Kidney (tissue), 14 donors: ENCODE results near the gene SFXN5. TPM values are rescaled to one million over a fixed set of nuclear protein-coding genes. Genes with fewer than 3 reads are reported as not detected.

Source experiments
- DNase-seq, 5 donors: peaks; one replicate each; pipeline ENCODE4 v3.0.0-alpha.2; 2013 to 2020
- FAIRE-seq: peaks from 2 replicates; lab custom pipeline; 2012; peaks lifted over from hg19 to GRCh38; lab: Jason Lieb, UNC
- H3K27ac ChIP-seq, 2 donors: one replicate each; pipeline ENCODE4 v1.7.0; 2013; ENCODE audit warnings: low read depth in 2 of 2, low read length in 2 of 2, inconsistent platforms in 1 of 2
- H3K27me3 ChIP-seq: one replicate; pipeline ENCODE4 v1.7.1; 2013; ENCODE audit warnings: low read length, inconsistent platforms; ENCODE audit not compliant: control insufficient read depth, insufficient read depth
- H3K36me3 ChIP-seq, 3 donors: one replicate each; pipeline versions ENCODE4 v1.7.0 to v1.7.1; 2013; ENCODE audit warnings: low read length in 3 of 3, control low read depth in 1 of 3, inconsistent platforms in 1 of 3; ENCODE audit not compliant: insufficient read depth in 3 of 3, control insufficient read depth in 2 of 3
- H3K4me1 ChIP-seq, 3 donors: one replicate each; pipeline versions ENCODE4 v1.7.0 to v1.7.1; 2013; ENCODE audit warnings: low read length in 3 of 3, inconsistent platforms in 1 of 3, low read depth in 1 of 3; ENCODE audit not compliant: control insufficient read depth in 2 of 3, insufficient read depth in 2 of 3
- H3K4me3 ChIP-seq, 3 donors: one replicate each; pipeline versions ENCODE4 v1.7.0 to v1.8.1; 2013; ENCODE audit warnings: low read length in 3 of 3, control low read depth in 1 of 3, inconsistent platforms in 1 of 3
- H3K9ac ChIP-seq, 3 donors: one replicate each; pipeline versions ENCODE4 v1.7.0 to v1.7.1; 2013; ENCODE audit warnings: low read length in 3 of 3, control low read depth in 1 of 3, inconsistent platforms in 1 of 3
- H3K9me3 ChIP-seq, 3 donors: one replicate each; pipeline versions ENCODE4 v1.7.0 to v1.7.1; 2013; ENCODE audit warnings: low read length in 3 of 3, control low read depth in 1 of 3, inconsistent platforms in 1 of 3; ENCODE audit not compliant: control insufficient read depth in 2 of 3, insufficient read depth in 1 of 3
- intact Hi-C: fragments of 100-400 bp; cut with DNase I; formaldehyde crosslinking; loops from one replicate; pipeline ENCODE4 v1.11.1; 2022
- polyA plus RNA-seq: library from polyadenylated mRNA; stranded (reverse); fragments of 350-450 nt; fragmentation: Illumina TruSeq; extraction: RNeasy Lipid Tissue Mini Kit (QIAGEN cat#74804); gene quantifications from one replicate; pipeline ENCODE4 v1.2.3, GENCODE V29; 2014; ENCODE audit warnings: low read depth, low replicate concordance; ENCODE audit not compliant: insufficient read depth
- total RNA-seq: library from RNA; stranded (reverse); fragmentation: NEBNext Ultra II Directional; extraction: Animal tissue kit (Norgen Biotek cat#: 25700); gene quantifications from one replicate; pipeline ENCODE4 v1.2.1, GENCODE V29; 2021
- TF ChIP-seq, protein P1 (sequence below): IDR thresholded peaks from 3 replicates; pipeline ENCODE4 v1.5.1; 2012; ENCODE audit warnings: mild to moderate bottlenecking, moderate library complexity, borderline replicate concordance; ENCODE audit not compliant: insufficient read depth; ENCODE audit errors: extremely low read depth
- donor health status: control.
- donor health status: control.
- donor health status: control.
- donor health status: control.
- donor health status: control.
- donor health status: DM: yes; HTN: yes; CAD: no.
- donor health status: Normal renal cell carcinoma (clear cell type).

Gene SFXN5
- total and polyA plus RNA-seq, 2 donors from 2014 or later, result 21.4 to 35.9 TPM

DNA sequence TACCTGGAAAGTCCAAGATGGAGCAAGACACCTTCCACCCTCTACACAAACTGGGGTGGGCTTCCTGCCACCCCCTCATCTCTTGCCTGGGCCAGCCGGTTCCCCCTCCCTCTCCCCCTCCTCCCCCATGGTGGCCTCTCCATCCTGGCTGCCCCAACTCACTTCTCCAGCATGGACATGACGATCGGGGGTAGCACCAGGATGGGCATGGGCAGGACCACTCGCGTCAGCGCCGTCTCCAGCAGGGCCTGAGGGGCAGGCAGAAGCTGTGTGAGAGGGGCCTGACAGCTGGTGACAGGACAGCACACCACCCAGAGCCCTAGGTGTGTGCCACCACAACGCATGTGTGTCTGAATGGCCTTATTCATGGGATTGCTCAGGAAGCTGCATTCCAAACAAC, 103.2 kb downstream of the SFXN5 start:
- no peaks in the 10 kb centered on the region for H3K27me3 ChIP-seq
- H3K36me3 ChIP-seq, result peaks cover 0 to 4% (median 0%) of the 10 kb centered on the region in 3 donors
- intact Hi-C loops, result no loop called here
- H3K27ac ChIP-seq, result no peak overlapping the region
- no peak for FAIRE-seq
- TF ChIP-seq, protein P1, sequence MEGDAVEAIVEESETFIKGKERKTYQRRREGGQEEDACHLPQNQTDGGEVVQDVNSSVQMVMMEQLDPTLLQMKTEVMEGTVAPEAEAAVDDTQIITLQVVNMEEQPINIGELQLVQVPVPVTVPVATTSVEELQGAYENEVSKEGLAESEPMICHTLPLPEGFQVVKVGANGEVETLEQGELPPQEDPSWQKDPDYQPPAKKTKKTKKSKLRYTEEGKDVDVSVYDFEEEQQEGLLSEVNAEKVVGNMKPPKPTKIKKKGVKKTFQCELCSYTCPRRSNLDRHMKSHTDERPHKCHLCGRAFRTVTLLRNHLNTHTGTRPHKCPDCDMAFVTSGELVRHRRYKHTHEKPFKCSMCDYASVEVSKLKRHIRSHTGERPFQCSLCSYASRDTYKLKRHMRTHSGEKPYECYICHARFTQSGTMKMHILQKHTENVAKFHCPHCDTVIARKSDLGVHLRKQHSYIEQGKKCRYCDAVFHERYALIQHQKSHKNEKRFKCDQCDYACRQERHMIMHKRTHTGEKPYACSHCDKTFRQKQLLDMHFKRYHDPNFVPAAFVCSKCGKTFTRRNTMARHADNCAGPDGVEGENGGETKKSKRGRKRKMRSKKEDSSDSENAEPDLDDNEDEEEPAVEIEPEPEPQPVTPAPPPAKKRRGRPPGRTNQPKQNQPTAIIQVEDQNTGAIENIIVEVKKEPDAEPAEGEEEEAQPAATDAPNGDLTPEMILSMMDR, result no peak
- no peak overlapping the region for H3K9ac ChIP-seq
- H3K4me1 ChIP-seq, result peaks cover 0 to 13% (median 6%) of the 10 kb centered on the region in 3 donors
- peak in 1 of 5 donors; percentile 68 for DNase-seq
- H3K4me3 ChIP-seq, result no peak overlapping the region
- no peaks in the 10 kb centered on the region for H3K9me3 ChIP-seq

DNA sequence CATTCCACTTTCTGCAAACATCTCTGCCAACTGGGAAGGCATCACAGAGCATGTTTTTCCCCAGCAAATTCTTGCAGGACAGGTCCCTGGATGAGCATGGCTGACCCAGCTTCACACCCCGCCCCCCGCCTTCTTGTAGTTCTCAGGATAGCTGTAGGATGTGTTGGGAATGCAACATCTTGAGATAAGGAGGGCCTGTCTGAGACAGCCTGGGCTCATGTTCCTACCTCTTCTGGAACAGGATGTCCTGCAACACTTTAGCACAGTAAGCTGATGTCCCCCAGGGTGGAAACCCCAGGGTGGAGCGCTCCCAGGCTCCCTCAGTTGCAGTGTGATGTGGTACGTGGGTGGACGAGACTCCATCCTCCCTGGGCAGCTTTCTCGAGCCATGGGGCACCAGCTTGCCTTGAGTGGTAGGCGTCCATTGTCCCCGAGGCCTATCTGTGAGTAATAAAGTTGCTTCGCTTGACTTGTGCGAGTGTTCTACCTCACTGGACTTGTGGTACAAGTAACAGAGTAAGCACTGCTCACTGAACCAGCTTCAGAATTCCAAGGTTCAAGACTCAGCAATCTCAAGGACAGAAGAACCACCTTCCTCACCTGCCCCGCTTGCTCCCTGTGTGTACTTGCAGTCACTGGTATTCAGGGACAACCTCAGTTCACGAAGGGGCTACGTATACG, 105.6 kb downstream of the SFXN5 start:
- H3K27ac ChIP-seq, result peak overlapping the region; percentile 30 to 55
- H3K27me3 ChIP-seq, result no peaks in the 10 kb centered on the region
- H3K4me1 ChIP-seq, result peaks cover 0 to 20% (median 14%) of the 10 kb centered on the region in 3 donors
- intact Hi-C loops, result no loop called here
- DNase-seq (peak in 2 of 5 donors; percentile 29 to 49), FAIRE-seq (no peak)
- H3K9me3 ChIP-seq, result no peaks in the 10 kb centered on the region
- H3K4me3 ChIP-seq, result no peak overlapping the region
- TF ChIP-seq, protein P1, result no peak
- H3K36me3 ChIP-seq, result peaks cover 0 to 3% (median 0%) of the 10 kb centered on the region in 3 donors
- no peak overlapping the region for H3K9ac ChIP-seq

DNA sequence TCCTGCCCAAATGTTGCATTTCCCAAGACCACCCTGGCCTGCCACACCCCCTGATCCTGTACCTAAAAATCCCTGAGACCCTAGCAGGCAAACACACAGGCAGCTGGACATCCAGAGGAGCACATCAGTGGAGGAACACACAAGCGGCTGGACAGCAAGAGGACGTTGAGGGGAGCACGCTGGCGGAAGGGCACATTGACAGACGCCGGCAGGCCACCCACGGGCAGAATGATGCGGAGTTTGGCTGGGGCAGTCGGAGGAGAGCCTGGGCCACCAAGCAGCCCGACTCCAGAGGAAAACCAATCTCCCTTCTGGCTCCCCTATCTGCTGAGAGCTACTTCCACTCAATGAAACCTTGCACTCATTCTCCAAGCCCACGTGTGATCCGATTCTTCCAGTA, 106.5 kb downstream of the SFXN5 start:
- FAIRE-seq, result no peak

More for the DNA sequence above, 106.5 kb downstream of the SFXN5 start:
- H3K27me3 ChIP-seq, result no peaks in the 10 kb centered on the region
- no peaks in the 10 kb centered on the region for H3K9me3 ChIP-seq
- TF ChIP-seq, protein P1, result no peak
- peak in 1 of 5 donors; percentile 38 for DNase-seq
- intact Hi-C loops, result no loop called here
- no peak overlapping the region for H3K4me3 ChIP-seq
- H3K36me3 ChIP-seq, result peaks cover 0 to 5% (median 0%) of the 10 kb centered on the region in 3 donors
- no peak overlapping the region for H3K9ac ChIP-seq
- no peak overlapping the region for H3K27ac ChIP-seq
- H3K4me1 ChIP-seq, result peaks cover 0 to 20% (median 14%) of the 10 kb centered on the region in 3 donors
